Suprapubic skin (tissue), 4 donors: ENCODE data around the gene SPOP. TPM values are rescaled to one million over a fixed set of nuclear protein-coding genes. Genes with fewer than 3 reads are reported as not detected.

Experiments used
- DNase-seq, 2 donors: peaks; one replicate each; pipeline ENCODE4 v3.0.0-alpha.2; 2019; ENCODE audit warnings: low spot score in 2 of 2
- H3K27ac ChIP-seq: fragments of 200-600 bp; sonication (generic); one replicate; pipeline ENCODE4 v1.5.1; 2019
- H3K27me3 ChIP-seq: fragments of 200-600 bp; sonication (generic); one replicate; pipeline ENCODE4 v1.5.1; 2019
- H3K36me3 ChIP-seq: fragments of 200-600 bp; sonication (generic); one replicate; pipeline ENCODE4 v1.5.1; 2019
- H3K4me1 ChIP-seq: fragments of 200-600 bp; sonication (generic); one replicate; pipeline ENCODE4 v1.5.1; 2019
- H3K4me3 ChIP-seq: fragments of 200-600 bp; sonication (generic); one replicate; pipeline ENCODE4 v1.5.1; 2019; ENCODE audit warnings: mild to moderate bottlenecking
- H3K9me3 ChIP-seq: fragments of 200-600 bp; sonication (generic); one replicate; pipeline ENCODE4 v1.5.1; 2019
- CTCF ChIP-seq, 2 donors: fragments of 200-600 bp in 1 of 2; fragments of 450-650 bp in 1 of 2; sonication (generic) in 1 of 2; IDR thresholded peaks; one replicate each; pipeline ENCODE4 v1.5.1; 2016 to 2019; ENCODE audit warnings: antibody characterized with exemption in 2 of 2, mild to moderate bottlenecking in 1 of 2, moderate library complexity in 1 of 2
- EP300 ChIP-seq: sonication (generic); formaldehyde crosslinking; IDR thresholded peaks from one replicate; pipeline ENCODE4 v1.6.1; 2017; ENCODE audit warnings: antibody characterized with exemption
- POLR2A ChIP-seq, 2 donors: fragments of 450-650 bp; IDR thresholded peaks; one replicate each; pipeline ENCODE4 v1.6.1; 2017; ENCODE audit warnings: antibody characterized with exemption in 2 of 2, mild to moderate bottlenecking in 2 of 2, moderate library complexity in 2 of 2
- POLR2AphosphoS5 ChIP-seq, 3 donors: sonication (generic); formaldehyde crosslinking; IDR thresholded peaks; one replicate each; pipeline ENCODE4 v1.6.1; 2017; ENCODE audit warnings: antibody characterized with exemption in 3 of 3
- WGBS: methylation state at CpG from one replicate; pipeline ENCODE4 v1.1.5; 2018; 5-methylcytosine and 5-hydroxymethylcytosine counted together
- total RNA-seq, 4 donors: library from RNA; depleted of rRNA; stranded (reverse); fragments of >200 nt; gene quantifications; one replicate each; pipeline ENCODE4 v1.1.0, GENCODE V29; 2016

SPOP gene
- total RNA-seq, 4 donors from 2014 or later, result 26.1 to 59.3 (median 41.7) TPM

- no peak overlapping the region for H3K4me3 ChIP-seq
- WGBS, result 88% methylated on average over 4 of the region's 4 CpGs
- H3K9me3 ChIP-seq, result no peaks in the 10 kb centered on the region
- peak overlapping the region; percentile 59 for H3K27ac ChIP-seq
- H3K27me3 ChIP-seq, result peaks cover 4% of the 10 kb centered on the region
- TF ChIP-seq POLR2AphosphoS5 (IDR thresholded peaks at IDR 0.05), result no peak
- no peak for TF ChIP-seq POLR2A (IDR thresholded peaks at IDR 0.05)
- no peak for TF ChIP-seq EP300
- no peak for TF ChIP-seq CTCF (IDR thresholded peaks at IDR 0.05)
- H3K4me1 ChIP-seq, result no peaks in the 10 kb centered on the region
- H3K36me3 ChIP-seq, result no peaks in the 10 kb centered on the region
- no peak for DNase-seq
Observed at GRCh38 chr17:49688848-49689247, 11.0 kb upstream of the SPOP start.

DNA sequence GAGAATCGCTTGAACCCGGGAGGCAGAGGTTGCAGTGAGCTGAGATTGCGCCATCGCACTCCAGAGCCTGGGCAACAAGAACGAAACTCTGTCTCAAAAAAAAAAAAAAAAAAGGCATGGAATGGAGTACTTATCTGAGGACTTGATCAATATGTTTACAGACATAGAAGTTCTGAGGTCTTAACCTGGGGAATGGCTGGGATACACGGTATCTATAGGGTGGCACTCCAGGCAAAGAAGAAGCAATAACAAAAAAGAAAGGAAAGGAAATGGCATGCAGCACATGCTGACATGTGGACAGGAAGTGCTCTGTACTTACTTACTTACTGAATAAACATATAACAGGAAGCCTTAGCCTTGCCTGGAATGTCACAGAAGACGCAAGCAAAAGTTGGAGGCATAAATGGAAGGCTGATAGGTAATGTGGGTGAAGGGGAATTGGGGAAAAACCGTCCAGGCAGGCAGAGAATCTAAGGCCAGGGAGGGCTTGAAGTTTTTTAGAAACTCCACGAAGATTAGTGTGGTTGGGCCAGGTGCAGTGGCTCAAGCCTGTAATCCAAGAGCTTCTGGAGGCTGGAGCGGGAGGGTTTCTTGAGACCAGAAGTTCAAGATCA, 10.1 kb upstream of the SPOP start:
- no peak overlapping the region for H3K4me3 ChIP-seq
- whole genome bisulfite sequencing, result 67% methylated on average over 10 of the region's 10 CpGs
- DNase-seq, result no peak

DNA sequence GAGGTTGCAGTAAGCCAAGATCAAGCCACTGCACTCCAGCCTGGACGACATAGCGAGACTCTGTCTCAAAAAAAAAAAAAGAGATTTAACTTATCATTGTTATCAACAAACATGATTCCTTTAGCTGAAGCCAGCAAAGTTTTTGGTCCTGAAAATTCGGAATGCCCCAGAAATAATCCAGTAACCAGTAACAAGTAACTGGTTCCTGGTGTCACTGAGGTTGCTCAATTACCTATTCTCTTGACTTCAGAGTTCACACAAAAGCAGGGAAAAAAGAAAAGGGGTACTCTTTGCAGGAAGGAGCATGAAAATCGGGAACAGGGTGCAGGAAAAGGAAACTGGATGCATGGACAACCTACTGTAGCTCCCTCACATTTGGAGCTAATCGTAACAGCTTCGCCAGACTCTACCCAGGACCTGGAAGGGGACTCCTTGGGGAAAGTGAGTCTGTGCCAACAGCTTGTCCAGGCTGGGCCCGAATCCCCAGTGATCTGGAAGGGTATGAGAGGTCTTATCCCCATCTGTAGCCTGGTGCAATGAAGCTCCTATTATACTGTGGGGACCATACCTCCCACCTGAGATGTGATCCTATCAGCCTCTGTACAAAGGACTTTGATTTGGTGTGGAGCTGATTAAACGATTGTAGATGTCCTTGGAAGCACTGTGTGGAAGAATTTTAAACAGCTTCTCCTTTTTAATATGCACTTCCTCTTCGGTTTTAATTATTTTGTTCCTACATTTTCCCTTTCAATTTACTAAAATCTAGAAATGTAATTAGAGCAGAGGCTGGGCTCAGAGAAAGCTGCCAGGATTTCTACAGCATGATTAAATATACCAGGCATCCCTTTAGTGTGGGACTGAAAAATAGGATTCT, 3.4 kb upstream of the SPOP start:
- TF ChIP-seq CTCF (IDR thresholded peaks at IDR 0.05), result no peak
- TF ChIP-seq POLR2AphosphoS5 (IDR thresholded peaks at IDR 0.05), result no peak
- no peak for TF ChIP-seq EP300
- TF ChIP-seq POLR2A (IDR thresholded peaks at IDR 0.05), result no peak
- H3K27ac ChIP-seq, result no peak overlapping the region
- no peaks in the 10 kb centered on the region for H3K27me3 ChIP-seq
- no peak overlapping the region for H3K4me3 ChIP-seq
- no peaks in the 10 kb centered on the region for H3K9me3 ChIP-seq
- peaks cover 14% of the 10 kb centered on the region for H3K4me1 ChIP-seq
- DNase-seq, result no peak
- WGBS, result 59% methylated on average over 9 of the region's 9 CpGs
- H3K36me3 ChIP-seq, result no peaks in the 10 kb centered on the region

More for the DNA sequence above, 10.1 kb upstream of the SPOP start:
- Histone ChIP-seq H3K27me3 (peaks cover 4% of the 10 kb centered on the region), H3K36me3 (no peaks in the 10 kb centered on the region), H3K4me1 (no peaks in the 10 kb centered on the region), H3K9me3 (no peaks in the 10 kb centered on the region), H3K27ac (peak overlapping the region; percentile 59)
- TF ChIP-seq CTCF (IDR thresholded peaks at IDR 0.05), result no peak
- no peak for TF ChIP-seq EP300
- TF ChIP-seq POLR2AphosphoS5 (IDR thresholded peaks at IDR 0.05), result no peak
- no peak for TF ChIP-seq POLR2A (IDR thresholded peaks at IDR 0.05)

- no peaks in the 10 kb centered on the region for H3K27me3 ChIP-seq
- TF ChIP-seq CTCF (IDR thresholded peaks at IDR 0.05) (no peak), EP300 (no peak), POLR2A (IDR thresholded peaks at IDR 0.05) (no peak), POLR2AphosphoS5 (IDR thresholded peaks at IDR 0.05) (no peak)
- H3K9me3 ChIP-seq, result no peaks in the 10 kb centered on the region
- peaks cover 24% of the 10 kb centered on the region for H3K4me1 ChIP-seq
- no peaks in the 10 kb centered on the region for H3K36me3 ChIP-seq
- no peak overlapping the region for H3K4me3 ChIP-seq
- no peak for DNase-seq
- 64% methylated on average over 6 of the region's 6 CpGs for whole genome bisulfite sequencing
- H3K27ac ChIP-seq, result no peak overlapping the region
Observed at GRCh38 chr17:49680314-49680713, 2.4 kb upstream of the SPOP start.
